Sigmoid colon (tissue), 4 donors: ENCODE measurements around the gene HTRA3.

ENCODE experiments used
- EP300 ChIP-seq, 4 donors: sonication (generic); formaldehyde crosslinking; IDR thresholded peaks; one replicate each; pipeline ENCODE4 v1.6.1; 2017; ENCODE audit warnings: antibody characterized with exemption in 4 of 4
- POLR2A ChIP-seq, 2 donors: fragments of 450-650 bp; IDR thresholded peaks; one replicate each; pipeline ENCODE4 v1.6.1; 2016; ENCODE audit warnings: antibody characterized with exemption in 2 of 2, mild to moderate bottlenecking in 2 of 2, moderate library complexity in 2 of 2
- POLR2AphosphoS5 ChIP-seq, 4 donors: sonication (generic); formaldehyde crosslinking; IDR thresholded peaks; one replicate each; pipeline ENCODE4 v1.6.1; 2017; ENCODE audit warnings: antibody characterized with exemption in 4 of 4
- TF ChIP-seq, protein P1 (sequence below), 4 experiments: fragments of 450-650 bp in 3 of 4; fragments of 200-600 bp in 1 of 4; IDR thresholded peaks; one replicate each; pipeline ENCODE4 v1.5.1; 2016 to 2019; ENCODE audit warnings: antibody characterized with exemption in 4 of 4, mild to moderate bottlenecking in 3 of 4, moderate library complexity in 2 of 4

DNA sequence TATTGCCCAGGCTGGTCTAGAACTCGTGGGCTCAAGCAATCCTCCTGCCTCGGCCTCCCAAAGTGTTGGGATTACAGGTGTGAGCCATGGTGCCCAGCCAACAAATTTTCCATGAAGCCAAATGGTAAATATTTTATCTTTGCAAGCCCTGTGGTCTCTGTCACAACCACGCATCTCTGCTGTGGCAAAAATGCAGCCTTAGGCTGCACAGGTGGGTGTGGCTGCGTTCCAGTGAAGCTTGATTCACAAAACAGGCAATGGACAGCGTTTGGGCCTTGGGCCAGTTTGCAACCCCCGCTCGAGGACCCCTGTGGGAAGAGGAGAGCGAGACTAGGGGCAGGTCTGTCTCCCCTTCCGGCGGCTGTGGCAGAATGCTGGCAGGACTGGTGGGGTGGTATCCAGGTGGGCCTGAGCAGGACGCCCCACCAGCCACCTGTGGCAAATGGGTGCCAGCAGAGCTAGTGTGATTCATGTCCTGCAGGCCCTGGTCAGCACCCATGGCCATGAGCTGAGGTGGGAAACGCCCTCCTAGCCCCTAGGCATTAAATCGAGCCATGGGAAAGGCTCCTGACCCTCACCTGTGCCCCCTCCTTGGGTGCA is 19.7 kb downstream of the HTRA3 start:
- TF ChIP-seq, protein P1, sequence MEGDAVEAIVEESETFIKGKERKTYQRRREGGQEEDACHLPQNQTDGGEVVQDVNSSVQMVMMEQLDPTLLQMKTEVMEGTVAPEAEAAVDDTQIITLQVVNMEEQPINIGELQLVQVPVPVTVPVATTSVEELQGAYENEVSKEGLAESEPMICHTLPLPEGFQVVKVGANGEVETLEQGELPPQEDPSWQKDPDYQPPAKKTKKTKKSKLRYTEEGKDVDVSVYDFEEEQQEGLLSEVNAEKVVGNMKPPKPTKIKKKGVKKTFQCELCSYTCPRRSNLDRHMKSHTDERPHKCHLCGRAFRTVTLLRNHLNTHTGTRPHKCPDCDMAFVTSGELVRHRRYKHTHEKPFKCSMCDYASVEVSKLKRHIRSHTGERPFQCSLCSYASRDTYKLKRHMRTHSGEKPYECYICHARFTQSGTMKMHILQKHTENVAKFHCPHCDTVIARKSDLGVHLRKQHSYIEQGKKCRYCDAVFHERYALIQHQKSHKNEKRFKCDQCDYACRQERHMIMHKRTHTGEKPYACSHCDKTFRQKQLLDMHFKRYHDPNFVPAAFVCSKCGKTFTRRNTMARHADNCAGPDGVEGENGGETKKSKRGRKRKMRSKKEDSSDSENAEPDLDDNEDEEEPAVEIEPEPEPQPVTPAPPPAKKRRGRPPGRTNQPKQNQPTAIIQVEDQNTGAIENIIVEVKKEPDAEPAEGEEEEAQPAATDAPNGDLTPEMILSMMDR (IDR thresholded peaks at IDR 0.05): no peak
- TF ChIP-seq POLR2A (IDR thresholded peaks at IDR 0.05): no peak
- TF ChIP-seq POLR2AphosphoS5 (IDR thresholded peaks at IDR 0.05): no peak
- TF ChIP-seq EP300 (IDR thresholded peaks at IDR 0.05): no peak
